NT2/D1 (cell line): ENCODE data around the gene ERG.

Source experiments
- DNase-seq: peaks from one replicate; pipeline ENCODE4 v3.0.0-alpha.2; 2011; ENCODE audit warnings: low read depth, low spot score
- H3K27me3 ChIP-seq: 2 replicates; pipeline ENCODE4 v1.6.0; 2011; ENCODE audit warnings: mild to moderate bottlenecking; ENCODE audit not compliant: insufficient read length, insufficient read depth
- H3K36me3 ChIP-seq: 2 replicates; pipeline ENCODE4 v1.6.1; 2011; ENCODE audit warnings: mild to moderate bottlenecking, low read length, mixed read lengths; ENCODE audit not compliant: insufficient read depth, insufficient read length
- H3K4me1 ChIP-seq: 2 replicates; pipeline ENCODE4 v1.5.1; 2011; ENCODE audit not compliant: insufficient read depth, insufficient read length
- H3K4me3 ChIP-seq: 2 replicates; pipeline ENCODE4 v1.5.1; 2011; ENCODE audit warnings: low read depth; ENCODE audit not compliant: insufficient read length
- H3K9ac ChIP-seq: 2 replicates; pipeline ENCODE4 v1.6.0; 2011; ENCODE audit warnings: low read depth; ENCODE audit not compliant: insufficient read length
- H3K9me3 ChIP-seq: 2 replicates; pipeline ENCODE4 v1.5.1; 2011; ENCODE audit warnings: mild to moderate bottlenecking, low read length; ENCODE audit not compliant: insufficient read depth
- SUZ12 ChIP-seq: IDR thresholded peaks from 2 replicates; pipeline ENCODE4 v1.6.1; 2011; ENCODE audit not compliant: insufficient read length, insufficient read depth; ENCODE audit errors: extremely low read depth
- YY1 ChIP-seq: IDR thresholded peaks from 2 replicates; pipeline ENCODE4 v1.6.1; 2011; ENCODE audit not compliant: insufficient read length, insufficient read depth
- ZNF274 ChIP-seq: IDR thresholded peaks from 2 replicates; pipeline ENCODE4 v1.6.1; 2011; ENCODE audit warnings: mild to moderate bottlenecking, low read depth, low read length

ERG gene

DNA sequence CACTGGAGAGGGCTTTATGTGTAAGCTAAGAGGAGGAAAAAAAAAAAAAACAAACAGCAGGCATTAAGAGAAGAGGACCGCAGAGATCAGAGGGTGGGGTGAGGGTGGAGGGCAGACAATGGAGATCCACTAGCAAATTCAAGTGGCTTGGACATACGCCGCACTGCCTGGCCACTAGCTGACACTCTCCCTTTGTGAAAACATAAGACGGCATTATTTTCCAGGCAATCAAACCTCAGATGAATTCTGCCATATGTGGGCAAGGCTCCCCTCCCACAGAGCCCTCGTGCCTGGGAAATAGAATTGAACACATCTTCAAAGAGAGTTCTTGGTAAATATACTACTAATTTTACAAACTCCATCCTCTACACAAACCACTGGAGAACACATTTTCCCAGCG, 53.6 kb downstream of the ERG start:
- Histone ChIP-seq H3K9me3 (no peaks in the 10 kb centered on the region), H3K27me3 (peaks cover 19% of the 10 kb centered on the region), H3K9ac (no peak overlapping the region), H3K4me1 (peaks cover 14% of the 10 kb centered on the region), H3K4me3 (no peak overlapping the region), H3K36me3 (no peaks in the 10 kb centered on the region)
- no peak for DNase-seq
- TF ChIP-seq ZNF274: no peak
- TF ChIP-seq YY1: no peak
- no peak for TF ChIP-seq SUZ12

DNA sequence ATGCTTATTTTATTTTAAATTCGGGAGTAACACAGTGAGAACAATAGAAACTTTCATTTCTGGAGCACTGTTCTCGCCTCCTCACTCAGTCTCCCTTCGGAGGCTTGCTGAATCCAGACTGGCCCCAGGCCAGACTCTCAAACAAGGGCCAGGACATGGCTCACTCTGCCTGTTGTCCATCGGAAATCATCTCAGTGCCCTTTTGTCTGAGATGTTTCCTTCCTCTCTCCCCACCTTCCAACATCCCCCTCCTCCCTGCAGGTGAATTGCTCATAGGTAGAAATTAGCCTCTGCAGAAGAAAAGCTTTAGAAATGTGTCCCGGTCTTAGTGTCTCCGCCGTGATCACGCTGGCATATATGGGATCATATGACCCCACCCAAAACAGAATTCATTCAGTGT, 55.2 kb downstream of the ERG start:
- Histone ChIP-seq H3K27me3 (peaks cover 19% of the 10 kb centered on the region), H3K36me3 (no peaks in the 10 kb centered on the region), H3K4me3 (no peak overlapping the region), H3K4me1 (peaks cover 14% of the 10 kb centered on the region), H3K9ac (no peak overlapping the region), H3K9me3 (no peaks in the 10 kb centered on the region)
- no peak for DNase-seq
- TF ChIP-seq SUZ12: no peak
- TF ChIP-seq ZNF274: no peak
- no peak for TF ChIP-seq YY1

DNA sequence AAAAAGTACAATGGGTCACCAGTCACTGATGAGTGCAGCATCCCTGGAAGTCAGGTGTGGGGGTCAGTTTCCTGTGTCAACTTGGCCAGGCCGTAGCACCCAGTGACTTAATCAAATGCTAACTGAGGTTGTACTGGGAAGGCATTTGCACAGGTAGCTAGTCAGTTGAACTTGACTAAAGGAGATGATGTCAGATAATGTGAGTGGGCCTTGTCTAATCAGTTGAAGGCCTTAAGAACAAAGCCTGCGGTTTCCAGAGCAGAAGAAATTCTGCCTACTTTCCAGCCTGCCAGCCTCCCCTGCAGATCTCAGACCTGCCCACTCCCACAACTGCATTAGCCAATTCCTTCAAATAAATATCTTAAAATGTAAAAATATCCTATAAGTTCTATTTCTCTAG, 57.1 kb downstream of the ERG start:
- H3K9me3 ChIP-seq: no peaks in the 10 kb centered on the region
- no peak overlapping the region for H3K4me3 ChIP-seq
- no peak overlapping the region for H3K9ac ChIP-seq
- no peaks in the 10 kb centered on the region for H3K36me3 ChIP-seq
- TF ChIP-seq YY1 (no peak), ZNF274 (no peak), SUZ12 (no peak)
- peaks cover under 1% of the 10 kb centered on the region for H3K27me3 ChIP-seq
- H3K4me1 ChIP-seq: peaks cover 14% of the 10 kb centered on the region
- DNase-seq: no peak

DNA sequence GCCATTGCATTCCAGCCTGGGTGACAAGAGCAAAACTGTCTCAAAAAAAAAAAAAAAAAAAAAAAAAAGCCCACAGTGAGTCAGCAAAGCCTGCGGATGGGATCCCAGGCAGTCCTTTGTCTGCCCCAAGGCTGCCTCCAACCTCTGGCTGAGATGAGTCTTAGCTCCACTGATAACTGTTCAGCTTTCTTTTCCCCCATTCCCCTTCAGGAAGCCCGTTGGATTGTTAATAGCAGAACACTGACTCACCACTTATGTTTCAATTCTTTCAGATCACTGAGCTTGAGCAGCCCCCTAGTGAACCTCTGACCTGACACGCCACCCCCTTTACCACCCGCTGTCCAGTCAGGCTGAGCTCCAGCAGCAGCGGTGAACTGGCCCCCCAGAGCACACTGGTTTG, 57.5 kb downstream of the ERG start:
- TF ChIP-seq ZNF274: no peak
- no peak for TF ChIP-seq YY1
- TF ChIP-seq SUZ12: no peak
- H3K9ac ChIP-seq: no peak overlapping the region

DNA sequence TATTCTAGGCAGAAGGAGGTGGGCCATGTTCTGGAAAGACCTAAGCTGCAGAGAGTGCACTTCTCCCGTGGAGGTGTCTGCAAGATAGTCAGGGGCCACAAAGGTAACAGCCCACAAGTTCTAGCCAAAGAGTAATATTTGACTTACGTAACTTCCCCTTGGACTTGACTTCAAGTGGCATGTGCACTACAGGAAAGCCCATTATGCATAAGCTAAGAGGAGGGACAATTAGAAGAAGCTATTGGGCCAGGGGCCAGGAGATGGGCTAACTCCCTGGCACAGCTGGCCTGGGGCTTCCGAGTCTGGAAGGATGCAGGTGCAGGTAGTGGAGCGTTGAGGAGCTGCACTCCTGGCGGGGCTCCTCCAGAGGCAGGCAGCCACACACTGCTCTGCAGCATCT, 58.3 kb downstream of the ERG start:
- H3K4me3 ChIP-seq: no peak overlapping the region
- H3K4me1 ChIP-seq: peaks cover 14% of the 10 kb centered on the region
- TF ChIP-seq YY1 (no peak), SUZ12 (no peak), ZNF274 (no peak)
- no peaks in the 10 kb centered on the region for H3K27me3 ChIP-seq
- DNase-seq: no peak
- no peaks in the 10 kb centered on the region for H3K9me3 ChIP-seq
- H3K36me3 ChIP-seq: no peaks in the 10 kb centered on the region
- peak overlapping the region; percentile 6 for H3K9ac ChIP-seq

More for the DNA sequence above, 57.5 kb downstream of the ERG start:
- H3K9me3 ChIP-seq: no peaks in the 10 kb centered on the region
- H3K36me3 ChIP-seq: no peaks in the 10 kb centered on the region
- H3K27me3 ChIP-seq: no peaks in the 10 kb centered on the region
- H3K4me1 ChIP-seq: peaks cover 14% of the 10 kb centered on the region
- DNase-seq: peak; percentile 71
- H3K4me3 ChIP-seq: no peak overlapping the region

DNA sequence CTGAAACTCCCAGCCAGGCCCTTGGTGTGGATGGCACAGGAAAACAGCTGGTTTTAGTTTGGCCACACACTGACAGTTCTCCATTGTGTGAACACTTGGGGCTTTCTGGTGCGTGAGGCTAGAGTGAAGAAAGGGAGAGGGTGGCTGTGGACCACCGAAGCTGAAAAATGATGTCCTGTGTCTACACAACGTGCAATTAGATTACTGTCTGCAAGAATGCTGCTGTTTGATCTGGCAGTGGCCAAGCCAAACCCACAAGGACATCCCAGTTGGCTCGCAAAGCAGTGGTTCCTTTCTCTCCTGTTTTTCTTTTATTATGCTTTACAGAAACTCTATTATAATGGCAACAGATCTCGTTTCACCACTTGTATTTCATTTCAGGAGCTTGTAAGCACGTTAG, 58.9 kb downstream of the ERG start:
- H3K36me3 ChIP-seq: no peaks in the 10 kb centered on the region

DNA sequence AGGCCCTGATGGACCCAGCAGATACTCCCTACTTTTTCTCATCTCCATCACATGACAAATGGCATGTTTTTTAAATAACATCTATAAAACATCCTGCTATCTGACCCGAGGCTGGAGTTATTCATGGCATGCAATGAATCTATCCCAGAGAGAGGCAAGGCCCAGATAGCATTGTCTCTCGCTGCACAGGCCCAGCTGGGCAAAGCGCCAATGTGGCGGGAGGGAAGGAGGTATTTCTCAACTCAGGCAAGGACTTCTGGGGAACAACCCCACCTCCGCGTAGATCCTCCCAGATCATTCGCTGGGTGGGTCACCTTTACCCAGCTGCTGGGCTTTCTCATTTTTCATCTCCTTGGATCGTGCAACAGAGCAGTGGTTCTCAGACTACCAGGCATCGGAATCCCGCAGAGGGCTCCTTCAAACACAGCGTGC, 59.8 kb downstream of the ERG start:
- Histone ChIP-seq H3K9me3 (no peaks in the 10 kb centered on the region), H3K4me3 (no peak overlapping the region), H3K36me3 (no peaks in the 10 kb centered on the region), H3K9ac (no peak overlapping the region), H3K4me1 (peaks cover 14% of the 10 kb centered on the region), H3K27me3 (no peaks in the 10 kb centered on the region)
- no peak for DNase-seq
- no peak for TF ChIP-seq ZNF274
- no peak for TF ChIP-seq SUZ12
- TF ChIP-seq YY1: no peak

More for the DNA sequence above, 58.9 kb downstream of the ERG start:
- H3K9me3 ChIP-seq: no peaks in the 10 kb centered on the region
- H3K9ac ChIP-seq: no peak overlapping the region
- H3K27me3 ChIP-seq: no peaks in the 10 kb centered on the region
- H3K4me1 ChIP-seq: peaks cover 14% of the 10 kb centered on the region
- no peak overlapping the region for H3K4me3 ChIP-seq
- no peak for DNase-seq
- TF ChIP-seq ZNF274 (no peak), YY1 (no peak), SUZ12 (no peak)
